Adrenal gland (tissue), 5 donors: Measurements from ENCODE around the gene PPIL1.

Experiments used
- POLR2A ChIP-seq, 2 donors: fragments of 450-650 bp; IDR thresholded peaks; one replicate each; pipeline ENCODE4 v1.6.1; 2017; ENCODE audit warnings: antibody characterized with exemption in 2 of 2, mild to moderate bottlenecking in 2 of 2, moderate library complexity in 1 of 2
- TF ChIP-seq, protein P1 (sequence below), 6 experiments: fragments of 450-650 bp in 4 of 6; fragments of 200-600 bp in 2 of 6; sonication (generic) in 1 of 6; IDR thresholded peaks; 1 replicate in 5 of 6; 2 replicates in 1 of 6; pipeline versions ENCODE4 v1.5.1 to v1.8.0; 2016 to 2021; ENCODE audit warnings: antibody characterized with exemption in 6 of 6, mild to moderate bottlenecking in 2 of 6, moderate library complexity in 1 of 6
- donor health status: DM: no; HTN: no; CAD: no.

DNA sequence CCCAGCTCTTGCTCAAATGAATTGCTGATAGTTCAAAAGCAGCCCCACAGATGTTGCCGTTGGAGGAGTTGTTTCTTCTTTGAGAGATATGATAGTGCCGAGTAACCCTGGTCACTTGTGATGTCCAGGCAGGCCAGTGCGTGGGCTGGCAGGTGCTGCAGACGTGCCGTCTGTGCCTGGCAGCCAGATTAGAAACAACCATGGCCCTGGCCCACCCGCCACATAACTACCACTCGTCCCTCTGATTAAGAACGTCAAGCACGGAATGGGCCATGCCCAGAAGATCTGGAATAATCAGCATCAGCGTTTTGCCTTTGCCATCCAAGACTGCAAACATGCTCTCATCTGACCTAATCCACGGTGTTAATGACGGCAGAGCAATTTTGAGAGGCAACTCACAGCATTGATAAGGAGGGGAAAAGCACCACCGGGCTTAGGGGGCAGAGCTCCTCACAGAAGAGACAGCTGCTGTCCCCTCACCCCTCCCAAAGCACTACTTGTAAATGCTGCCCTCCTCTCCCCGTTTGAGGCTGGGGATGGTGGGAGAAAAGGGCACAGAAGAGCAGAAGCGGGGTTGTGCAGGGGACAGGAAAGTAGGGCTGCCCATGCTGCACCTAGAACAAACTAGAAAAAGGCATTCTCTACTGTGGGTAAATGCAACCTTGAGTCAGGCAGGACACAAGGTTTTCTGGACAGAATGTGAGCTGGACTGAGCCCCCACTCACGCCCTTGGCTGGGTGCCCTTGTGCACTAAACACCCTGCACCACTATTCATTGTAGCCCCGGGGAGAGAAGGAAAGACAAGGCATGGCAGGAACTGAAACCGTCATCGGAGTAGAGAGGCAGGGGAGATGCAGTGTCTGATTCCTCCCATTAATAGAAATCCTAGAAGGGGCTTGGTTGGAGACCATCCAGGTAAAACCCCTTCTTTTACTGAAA is 30.1 kb downstream of the PPIL1 start:
- TF ChIP-seq, protein P1, sequence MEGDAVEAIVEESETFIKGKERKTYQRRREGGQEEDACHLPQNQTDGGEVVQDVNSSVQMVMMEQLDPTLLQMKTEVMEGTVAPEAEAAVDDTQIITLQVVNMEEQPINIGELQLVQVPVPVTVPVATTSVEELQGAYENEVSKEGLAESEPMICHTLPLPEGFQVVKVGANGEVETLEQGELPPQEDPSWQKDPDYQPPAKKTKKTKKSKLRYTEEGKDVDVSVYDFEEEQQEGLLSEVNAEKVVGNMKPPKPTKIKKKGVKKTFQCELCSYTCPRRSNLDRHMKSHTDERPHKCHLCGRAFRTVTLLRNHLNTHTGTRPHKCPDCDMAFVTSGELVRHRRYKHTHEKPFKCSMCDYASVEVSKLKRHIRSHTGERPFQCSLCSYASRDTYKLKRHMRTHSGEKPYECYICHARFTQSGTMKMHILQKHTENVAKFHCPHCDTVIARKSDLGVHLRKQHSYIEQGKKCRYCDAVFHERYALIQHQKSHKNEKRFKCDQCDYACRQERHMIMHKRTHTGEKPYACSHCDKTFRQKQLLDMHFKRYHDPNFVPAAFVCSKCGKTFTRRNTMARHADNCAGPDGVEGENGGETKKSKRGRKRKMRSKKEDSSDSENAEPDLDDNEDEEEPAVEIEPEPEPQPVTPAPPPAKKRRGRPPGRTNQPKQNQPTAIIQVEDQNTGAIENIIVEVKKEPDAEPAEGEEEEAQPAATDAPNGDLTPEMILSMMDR (IDR thresholded peaks at IDR 0.05): no peak
- no peak for TF ChIP-seq POLR2A (IDR thresholded peaks at IDR 0.05)
